HepG2 (cell line): ENCODE results near the gene GAS2L1. TPM values are rescaled to one million over a fixed set of nuclear protein-coding genes. Genes with fewer than 3 reads are reported as not detected.
A peak's percentile ranks its signal among the peaks of the same experiment; 100 is the strongest.

Source experiments
- HOXD1 ChIP-seq: sonication (generic); formaldehyde crosslinking; IDR thresholded peaks from 2 replicates; pipeline ENCODE4 v1.5.0; 2020; ENCODE audit warnings: missing genetic modification reagents
- KLF13 ChIP-seq: sonication (generic); formaldehyde crosslinking; IDR thresholded peaks from 2 replicates; pipeline ENCODE4 v1.4.0; 2020; ENCODE audit warnings: mild to moderate bottlenecking, missing genetic modification reagents
- MAFK ChIP-seq, 2 experiments: IDR thresholded peaks in 1 of 2; conservative IDR thresholded peaks in 1 of 2; 2 replicates each; pipeline ENCODE4 v1.6.1; 2011; ENCODE audit warnings: improper control_type of control experiment in 2 of 2, low read length in 2 of 2
- ZBTB42 ChIP-seq: sonication (generic); formaldehyde crosslinking; IDR thresholded peaks from 2 replicates; pipeline ENCODE4 v1.5.0; 2020; ENCODE audit warnings: mild to moderate bottlenecking, missing genetic modification reagents
- ZNF136 ChIP-seq: sonication (generic); formaldehyde crosslinking; IDR thresholded peaks from 2 replicates; pipeline ENCODE4 v1.8.1; 2022; ENCODE audit warnings: low read depth, mild to moderate bottlenecking, moderate library complexity, missing genetic modification reagents
- ZNF567 ChIP-seq: sonication (generic); formaldehyde crosslinking; IDR thresholded peaks from 2 replicates; pipeline ENCODE4 v1.8.1; 2023; ENCODE audit warnings: mild to moderate bottlenecking, missing genetic modification reagents, borderline replicate concordance
- ZNF652 ChIP-seq: IDR thresholded peaks from 2 replicates; pipeline ENCODE4 v1.6.1; 2016; ENCODE audit warnings: low read depth, borderline replicate concordance
- polyA plus RNA-seq, 8 experiments: library from polyadenylated mRNA; depleted of rRNA in 3 of 8; stranded (reverse) in 7 of 8; unstranded in 1 of 8; fragments of >200 nt; fragmentation: Illumina TruSeq in 4 of 8; extraction: Trizol in 4 of 8; gene quantifications; 2 replicates each; pipeline versions ENCODE4 v1.2.1 to v1.2.3, GENCODE V29; 2011 to 2016; ENCODE audit warnings: low read depth in 4 of 8, missing spikeins in 1 of 8, mixed read lengths in 1 of 8; ENCODE audit not compliant: insufficient read depth in 1 of 8
- total RNA-seq, 5 experiments: library from RNA; depleted of rRNA; stranded (reverse); fragments of >200 nt; fragmentation: Illumina TruSeq; extraction: Trizol; gene quantifications; 2 replicates each; pipeline ENCODE4 v1.2.3, GENCODE V29; 2016; ENCODE audit warnings: low read depth in 1 of 5
- TF ChIP-seq, protein P1 (sequence below): sonication (generic); formaldehyde crosslinking; IDR thresholded peaks from 2 replicates; pipeline ENCODE4 v1.4.0; 2020; ENCODE audit warnings: missing genetic modification reagents
- TF ChIP-seq, protein P2 (sequence below): sonication (generic); formaldehyde crosslinking; IDR thresholded peaks from 2 replicates; pipeline ENCODE4 v1.8.1; 2023; ENCODE audit warnings: mild to moderate bottlenecking, inconsistent platforms, moderate library complexity, missing genetic modification reagents, borderline replicate concordance
- TF ChIP-seq, protein P3 (sequence below): sonication (generic); formaldehyde crosslinking; IDR thresholded peaks from 2 replicates; pipeline ENCODE4 v1.4.0; 2020; ENCODE audit warnings: missing genetic modification reagents
- TF ChIP-seq, protein P4 (sequence below): sonication (generic); formaldehyde crosslinking; IDR thresholded peaks from 2 replicates; pipeline ENCODE4 v1.5.1; 2020; ENCODE audit warnings: missing genetic modification reagents, mild to moderate bottlenecking, borderline replicate concordance
- TF ChIP-seq, protein P5 (sequence below), 2 experiments: sonication (generic) in 1 of 2; formaldehyde crosslinking in 1 of 2; IDR thresholded peaks; 2 replicates each; pipeline versions ENCODE4 v1.6.1 to v1.9.0; 2014 to 2022; ENCODE audit warnings: antibody characterized with exemption in 1 of 2, borderline replicate concordance in 1 of 2, inconsistent platforms in 1 of 2, low read depth in 1 of 2, missing genetic modification reagents in 1 of 2
- TF ChIP-seq, protein P6 (sequence below): sonication (generic); formaldehyde crosslinking; IDR thresholded peaks from 2 replicates; pipeline ENCODE4 v1.5.0; 2020; ENCODE audit warnings: missing genetic modification reagents

The GAS2L1 gene
- total and polyA plus RNA-seq, 2 of the 13 experiments (the other 11 are each of a cell fraction or from before 2014, with no cell fraction given): 1.8 to 3.3 TPM

DNA sequence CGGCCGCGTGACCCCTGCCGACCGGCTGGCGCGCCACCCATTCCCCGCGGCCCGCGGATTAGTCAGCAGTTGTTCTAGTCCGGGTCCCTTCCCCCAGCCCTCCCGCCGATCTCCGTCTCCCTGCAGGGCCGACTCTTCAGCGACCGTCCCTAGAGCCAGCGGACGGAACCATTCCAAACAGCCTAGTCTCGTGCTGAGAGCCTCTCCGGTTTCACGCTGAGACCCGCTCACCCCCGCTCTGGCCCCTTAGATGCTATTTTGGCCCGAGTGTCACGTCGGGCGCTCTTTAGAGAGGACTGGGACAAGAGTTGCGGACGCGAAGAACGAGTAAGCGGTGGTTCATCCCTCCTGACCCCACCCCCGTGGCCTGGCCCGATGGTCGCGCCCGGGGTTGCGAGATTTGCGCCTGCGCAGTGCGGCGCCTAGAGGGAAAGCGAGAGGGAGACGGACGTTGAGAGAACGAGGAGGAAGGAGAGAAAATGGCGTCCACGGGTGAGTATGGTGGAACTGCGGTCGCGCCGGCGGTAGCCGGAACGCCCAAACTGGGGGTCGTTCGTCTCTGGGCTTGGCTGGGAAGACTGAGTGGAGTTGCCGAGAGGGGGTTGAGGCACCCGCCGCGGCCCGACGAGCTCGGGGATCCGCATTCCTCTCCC is 38.5 kb upstream of the GAS2L1 start, which contains the start of the genes EWSR1 and RHBDD3 (continued):
- peak; percentile 46; the same call in 1 of the 2 replicates for TF ChIP-seq HOXD1 (CRISPR knock-in tag)
- TF ChIP-seq, protein P1, sequence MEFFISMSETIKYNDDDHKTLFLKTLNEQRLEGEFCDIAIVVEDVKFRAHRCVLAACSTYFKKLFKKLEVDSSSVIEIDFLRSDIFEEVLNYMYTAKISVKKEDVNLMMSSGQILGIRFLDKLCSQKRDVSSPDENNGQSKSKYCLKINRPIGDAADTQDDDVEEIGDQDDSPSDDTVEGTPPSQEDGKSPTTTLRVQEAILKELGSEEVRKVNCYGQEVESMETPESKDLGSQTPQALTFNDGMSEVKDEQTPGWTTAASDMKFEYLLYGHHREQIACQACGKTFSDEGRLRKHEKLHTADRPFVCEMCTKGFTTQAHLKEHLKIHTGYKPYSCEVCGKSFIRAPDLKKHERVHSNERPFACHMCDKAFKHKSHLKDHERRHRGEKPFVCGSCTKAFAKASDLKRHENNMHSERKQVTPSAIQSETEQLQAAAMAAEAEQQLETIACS (CRISPR knock-in tag): 0 out of 2 replicates have a peak, but pooled peaks have one; percentile 30
- TF ChIP-seq, protein P2, sequence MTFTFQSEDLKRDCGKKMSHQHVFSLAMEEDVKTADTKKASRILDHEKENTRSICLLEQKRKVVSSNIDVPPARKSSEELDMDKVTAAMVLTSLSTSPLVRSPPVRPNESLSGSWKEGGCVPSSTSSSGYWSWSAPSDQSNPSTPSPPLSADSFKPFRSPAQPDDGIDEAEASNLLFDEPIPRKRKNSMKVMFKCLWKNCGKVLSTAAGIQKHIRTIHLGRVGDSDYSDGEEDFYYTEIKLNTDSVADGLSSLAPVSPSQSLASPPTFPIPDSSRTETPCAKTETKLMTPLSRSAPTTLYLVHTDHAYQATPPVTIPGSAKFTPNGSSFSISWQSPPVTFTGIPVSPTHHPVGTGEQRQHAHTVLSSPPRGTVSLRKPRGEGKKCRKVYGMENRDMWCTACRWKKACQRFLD (CRISPR knock-in tag): peak; percentile 34; the same call in 1 of the 2 replicates
- TF ChIP-seq ZNF136 (CRISPR knock-in tag): peak; percentile 72
- TF ChIP-seq KLF13: no peak
- TF ChIP-seq, protein P3, sequence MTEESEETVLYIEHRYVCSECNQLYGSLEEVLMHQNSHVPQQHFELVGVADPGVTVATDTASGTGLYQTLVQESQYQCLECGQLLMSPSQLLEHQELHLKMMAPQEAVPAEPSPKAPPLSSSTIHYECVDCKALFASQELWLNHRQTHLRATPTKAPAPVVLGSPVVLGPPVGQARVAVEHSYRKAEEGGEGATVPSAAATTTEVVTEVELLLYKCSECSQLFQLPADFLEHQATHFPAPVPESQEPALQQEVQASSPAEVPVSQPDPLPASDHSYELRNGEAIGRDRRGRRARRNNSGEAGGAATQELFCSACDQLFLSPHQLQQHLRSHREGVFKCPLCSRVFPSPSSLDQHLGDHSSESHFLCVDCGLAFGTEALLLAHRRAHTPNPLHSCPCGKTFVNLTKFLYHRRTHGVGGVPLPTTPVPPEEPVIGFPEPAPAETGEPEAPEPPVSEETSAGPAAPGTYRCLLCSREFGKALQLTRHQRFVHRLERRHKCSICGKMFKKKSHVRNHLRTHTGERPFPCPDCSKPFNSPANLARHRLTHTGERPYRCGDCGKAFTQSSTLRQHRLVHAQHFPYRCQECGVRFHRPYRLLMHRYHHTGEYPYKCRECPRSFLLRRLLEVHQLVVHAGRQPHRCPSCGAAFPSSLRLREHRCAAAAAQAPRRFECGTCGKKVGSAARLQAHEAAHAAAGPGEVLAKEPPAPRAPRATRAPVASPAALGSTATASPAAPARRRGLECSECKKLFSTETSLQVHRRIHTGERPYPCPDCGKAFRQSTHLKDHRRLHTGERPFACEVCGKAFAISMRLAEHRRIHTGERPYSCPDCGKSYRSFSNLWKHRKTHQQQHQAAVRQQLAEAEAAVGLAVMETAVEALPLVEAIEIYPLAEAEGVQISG (CRISPR knock-in tag): peak; percentile 81
- TF ChIP-seq, protein P4, sequence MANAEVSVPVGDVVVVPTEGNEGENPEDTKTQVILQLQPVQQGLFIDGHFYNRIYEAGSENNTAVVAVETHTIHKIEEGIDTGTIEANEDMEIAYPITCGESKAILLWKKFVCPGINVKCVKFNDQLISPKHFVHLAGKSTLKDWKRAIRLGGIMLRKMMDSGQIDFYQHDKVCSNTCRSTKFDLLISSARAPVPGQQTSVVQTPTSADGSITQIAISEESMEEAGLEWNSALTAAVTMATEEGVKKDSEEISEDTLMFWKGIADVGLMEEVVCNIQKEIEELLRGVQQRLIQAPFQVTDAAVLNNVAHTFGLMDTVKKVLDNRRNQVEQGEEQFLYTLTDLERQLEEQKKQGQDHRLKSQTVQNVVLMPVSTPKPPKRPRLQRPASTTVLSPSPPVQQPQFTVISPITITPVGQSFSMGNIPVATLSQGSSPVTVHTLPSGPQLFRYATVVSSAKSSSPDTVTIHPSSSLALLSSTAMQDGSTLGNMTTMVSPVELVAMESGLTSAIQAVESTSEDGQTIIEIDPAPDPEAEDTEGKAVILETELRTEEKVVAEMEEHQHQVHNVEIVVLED: peak; percentile 52
- TF ChIP-seq, protein P5, sequence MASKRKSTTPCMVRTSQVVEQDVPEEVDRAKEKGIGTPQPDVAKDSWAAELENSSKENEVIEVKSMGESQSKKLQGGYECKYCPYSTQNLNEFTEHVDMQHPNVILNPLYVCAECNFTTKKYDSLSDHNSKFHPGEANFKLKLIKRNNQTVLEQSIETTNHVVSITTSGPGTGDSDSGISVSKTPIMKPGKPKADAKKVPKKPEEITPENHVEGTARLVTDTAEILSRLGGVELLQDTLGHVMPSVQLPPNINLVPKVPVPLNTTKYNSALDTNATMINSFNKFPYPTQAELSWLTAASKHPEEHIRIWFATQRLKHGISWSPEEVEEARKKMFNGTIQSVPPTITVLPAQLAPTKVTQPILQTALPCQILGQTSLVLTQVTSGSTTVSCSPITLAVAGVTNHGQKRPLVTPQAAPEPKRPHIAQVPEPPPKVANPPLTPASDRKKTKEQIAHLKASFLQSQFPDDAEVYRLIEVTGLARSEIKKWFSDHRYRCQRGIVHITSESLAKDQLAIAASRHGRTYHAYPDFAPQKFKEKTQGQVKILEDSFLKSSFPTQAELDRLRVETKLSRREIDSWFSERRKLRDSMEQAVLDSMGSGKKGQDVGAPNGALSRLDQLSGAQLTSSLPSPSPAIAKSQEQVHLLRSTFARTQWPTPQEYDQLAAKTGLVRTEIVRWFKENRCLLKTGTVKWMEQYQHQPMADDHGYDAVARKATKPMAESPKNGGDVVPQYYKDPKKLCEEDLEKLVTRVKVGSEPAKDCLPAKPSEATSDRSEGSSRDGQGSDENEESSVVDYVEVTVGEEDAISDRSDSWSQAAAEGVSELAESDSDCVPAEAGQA (IDR thresholded peaks at IDR 0.05; ENCODE audit: low read depth): 0 out of 2 replicates have a peak, but pooled peaks have one; percentile 21
- TF ChIP-seq, protein P5 (CRISPR knock-in tag; IDR thresholded peaks at IDR 0.05; ENCODE audit: borderline replicate concordance): no peak
- TF ChIP-seq, protein P6, sequence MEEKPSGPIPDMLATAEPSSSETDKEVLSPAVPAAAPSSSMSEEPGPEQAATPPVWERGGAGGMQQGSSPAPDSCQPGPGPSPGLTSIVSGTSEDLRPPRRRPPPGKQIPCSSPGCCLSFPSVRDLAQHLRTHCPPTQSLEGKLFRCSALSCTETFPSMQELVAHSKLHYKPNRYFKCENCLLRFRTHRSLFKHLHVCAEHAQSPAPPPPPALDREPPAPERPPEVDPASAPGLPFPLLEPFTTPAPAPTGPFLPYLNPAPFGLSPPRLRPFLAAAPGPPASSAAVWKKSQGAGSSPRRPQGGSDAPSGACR (CRISPR knock-in tag): no peak; the same call in 1 of the 2 replicates
- peak; percentile 39; the same call in 1 of the 2 replicates for TF ChIP-seq ZNF652
- TF ChIP-seq MAFK (conservative IDR thresholded peaks at IDR 0.05 in 1 of 2, IDR thresholded peaks at IDR 0.05 in 1 of 2; ENCODE audit: low read length in 2 of 2): peak; percentile 53 to 57
- peak; percentile 38; the same call in 1 of the 2 replicates for TF ChIP-seq ZBTB42
- peak; percentile 41; the same call in 1 of the 2 replicates for TF ChIP-seq ZNF567 (CRISPR knock-in tag)
